Body of pancreas (tissue), 4 donors: ENCODE results near the gene TCIRG1.

Experiments
- POLR2A ChIP-seq, 3 donors: fragments of 450-650 bp; IDR thresholded peaks; one replicate each; pipeline ENCODE4 v1.6.1; 2016; ENCODE audit warnings: antibody characterized with exemption in 3 of 3, mild to moderate bottlenecking in 2 of 3
- TF ChIP-seq, protein P1 (sequence below), 7 experiments: fragments of 450-650 bp in 4 of 7; fragments of 200-600 bp in 3 of 7; sonication (generic) in 3 of 7; IDR thresholded peaks; one replicate each; pipeline ENCODE4 v1.5.1; 2016 to 2019; ENCODE audit warnings: antibody characterized with exemption in 7 of 7

DNA sequence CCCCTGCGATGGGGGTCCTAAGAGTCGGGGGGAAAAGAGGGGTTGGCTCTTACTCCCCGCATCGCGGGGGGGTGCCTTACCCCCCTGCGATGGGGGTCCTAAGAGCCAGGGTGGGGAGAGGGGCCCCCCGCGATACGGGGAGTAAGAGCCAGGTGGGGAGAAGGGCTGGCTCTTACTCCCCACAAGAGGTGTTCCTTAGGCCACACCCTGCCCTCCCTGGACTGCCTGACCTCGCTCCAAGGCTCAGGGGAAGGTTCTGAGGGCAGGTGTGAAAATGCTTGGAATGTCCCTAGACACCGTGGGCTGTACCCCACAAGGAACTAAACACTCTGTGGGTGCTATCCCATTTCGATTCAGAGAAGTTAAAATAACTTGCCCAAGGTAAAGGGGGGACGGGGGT is 42.8 kb upstream of the TCIRG1 start:
- TF ChIP-seq, protein P1, sequence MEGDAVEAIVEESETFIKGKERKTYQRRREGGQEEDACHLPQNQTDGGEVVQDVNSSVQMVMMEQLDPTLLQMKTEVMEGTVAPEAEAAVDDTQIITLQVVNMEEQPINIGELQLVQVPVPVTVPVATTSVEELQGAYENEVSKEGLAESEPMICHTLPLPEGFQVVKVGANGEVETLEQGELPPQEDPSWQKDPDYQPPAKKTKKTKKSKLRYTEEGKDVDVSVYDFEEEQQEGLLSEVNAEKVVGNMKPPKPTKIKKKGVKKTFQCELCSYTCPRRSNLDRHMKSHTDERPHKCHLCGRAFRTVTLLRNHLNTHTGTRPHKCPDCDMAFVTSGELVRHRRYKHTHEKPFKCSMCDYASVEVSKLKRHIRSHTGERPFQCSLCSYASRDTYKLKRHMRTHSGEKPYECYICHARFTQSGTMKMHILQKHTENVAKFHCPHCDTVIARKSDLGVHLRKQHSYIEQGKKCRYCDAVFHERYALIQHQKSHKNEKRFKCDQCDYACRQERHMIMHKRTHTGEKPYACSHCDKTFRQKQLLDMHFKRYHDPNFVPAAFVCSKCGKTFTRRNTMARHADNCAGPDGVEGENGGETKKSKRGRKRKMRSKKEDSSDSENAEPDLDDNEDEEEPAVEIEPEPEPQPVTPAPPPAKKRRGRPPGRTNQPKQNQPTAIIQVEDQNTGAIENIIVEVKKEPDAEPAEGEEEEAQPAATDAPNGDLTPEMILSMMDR (IDR thresholded peaks at IDR 0.05) = no peak
- no peak for TF ChIP-seq POLR2A (IDR thresholded peaks at IDR 0.05)
